ENCODE results near the gene ZNF280A.

- TF ChIP-seq REST (IDR thresholded peaks at IDR 0.05; ENCODE audit: insufficient read depth in 1 of 2, low read depth in 2 of 2, low read length in 1 of 2) (no peak), CTCF (IDR thresholded peaks at IDR 0.05) (no peak), POLR2AphosphoS5 (IDR thresholded peaks at IDR 0.05; ENCODE audit: low read depth, low read length) (no peak), SIN3A (IDR thresholded peaks at IDR 0.05; ENCODE audit: borderline replicate concordance, insufficient read depth, low read depth, low read length) (no peak), TCF7L2 (IDR thresholded peaks at IDR 0.05; ENCODE audit: low read depth, low read length) (no peak)
These were observed 27.7 kb upstream of the ZNF280A start for GRCh38 chr22:22547692-22548300.

Measured in Panc1 (cell line).